Fibroblast of lung (primary cell): ENCODE results near the gene LHX2. TPM values are rescaled to one million over a fixed set of nuclear protein-coding genes. Genes with fewer than 3 reads are reported as not detected.

Experiments used
- DNase-seq, 2 donors: peaks; one replicate each; pipeline versions ENCODE4 v3.0.0 to v3.0.0-alpha.2; 2010; ENCODE audit warnings: low read depth in 2 of 2
- H2AFZ ChIP-seq: 2 replicates; pipeline ENCODE4 v1.5.1; 2012; ENCODE audit warnings: low read length, control low read depth, inconsistent platforms
- H3K27ac ChIP-seq: 2 replicates; pipeline ENCODE4 v1.5.1; 2011; ENCODE audit warnings: low read length, control low read depth; ENCODE audit not compliant: insufficient read depth
- H3K27me3 ChIP-seq: 2 replicates; pipeline ENCODE4 v1.5.1; 2011; ENCODE audit warnings: mild to moderate bottlenecking, low read length; ENCODE audit not compliant: control insufficient read depth, insufficient read depth
- H3K36me3 ChIP-seq: 2 replicates; pipeline ENCODE4 v1.5.1; 2011; ENCODE audit warnings: low read length; ENCODE audit not compliant: control insufficient read depth, insufficient read depth
- H3K4me1 ChIP-seq: 2 replicates; pipeline ENCODE4 v1.5.1; 2011; ENCODE audit warnings: low read length; ENCODE audit not compliant: control insufficient read depth, insufficient read depth; ENCODE audit errors: extremely low read depth
- H3K4me2 ChIP-seq: 2 replicates; pipeline ENCODE4 v1.5.1; 2011; ENCODE audit warnings: low read length, control low read depth; ENCODE audit not compliant: insufficient read depth; ENCODE audit errors: extremely low read depth
- H3K4me3 ChIP-seq, 4 experiments: fragments of 200-600 bp in 1 of 4; sonication (generic) in 1 of 4; replicated peaks in 1 of 4; 2 replicates each; pipeline ENCODE4 v1.5.1; 2011 to 2016; ENCODE audit warnings: low read length in 4 of 4, low read depth in 3 of 4, mild to moderate bottlenecking in 3 of 4, control low read depth in 2 of 4, inconsistent platforms in 1 of 4, mixed read lengths in 1 of 4; ENCODE audit not compliant: insufficient read depth in 1 of 4; ENCODE audit errors: control extremely low read depth in 1 of 4
- H3K79me2 ChIP-seq: 2 replicates; pipeline ENCODE4 v1.5.1; 2012; ENCODE audit warnings: mild to moderate bottlenecking, low read length, inconsistent platforms; ENCODE audit not compliant: control insufficient read depth, insufficient read depth
- H3K9ac ChIP-seq: 2 replicates; pipeline ENCODE4 v1.5.1; 2011; ENCODE audit warnings: mild to moderate bottlenecking, low read length, control low read depth; ENCODE audit not compliant: insufficient read depth
- H3K9me3 ChIP-seq: 2 replicates; pipeline ENCODE4 v1.5.1; 2012; ENCODE audit warnings: low read depth, low read length; ENCODE audit not compliant: control insufficient read depth, insufficient read depth
- H4K20me1 ChIP-seq: 2 replicates; pipeline ENCODE4 v1.5.1; 2011; ENCODE audit warnings: low read length; ENCODE audit not compliant: control insufficient read depth, insufficient read depth; ENCODE audit errors: extremely low read depth
- CTCF ChIP-seq, 2 donors: IDR thresholded peaks in 1 of 2; conservative IDR thresholded peaks in 1 of 2; 1 replicate in 1 of 2; 2 replicates in 1 of 2; pipeline ENCODE4 v1.5.1; 2011 to 2012; ENCODE audit warnings: low read length in 2 of 2, control low read depth in 1 of 2, inconsistent platforms in 1 of 2, low read depth in 1 of 2, mild to moderate bottlenecking in 1 of 2
- EZH2 ChIP-seq: IDR thresholded peaks from 2 replicates; pipeline ENCODE4 v1.5.1; 2012; ENCODE audit warnings: low read length, control low read depth, mild to moderate bottlenecking; ENCODE audit errors: missing control alignments
- polyA plus RNA-seq, 2 donors: library from polyadenylated mRNA; depleted of rRNA in 1 of 2; stranded (reverse) in 1 of 2; unstranded in 1 of 2; fragments of >200 nt; gene quantifications; 2 replicates each; pipeline ENCODE4 v1.2.1, GENCODE V29; 2011 to 2012; ENCODE audit warnings: missing spikeins in 1 of 2
- total RNA-seq: library from RNA; depleted of rRNA; stranded (reverse); fragments of >200 nt; gene quantifications from 2 replicates; pipeline ENCODE4 v1.2.1, GENCODE V29; 2014

LHX2 gene
- total and polyA plus RNA-seq, 2 donors (not counting 1 experiment from before 2014, with no cell fraction given) = not detected

- TF ChIP-seq CTCF (conservative IDR thresholded peaks at IDR 0.05 in 1 of 2, IDR thresholded peaks at IDR 0.05 in 1 of 2; ENCODE audit: low read depth in 1 of 2, low read length in 2 of 2) (peak; percentile 65 to 88), EZH2 (no peak)
- H3K36me3 ChIP-seq = no peaks in the 10 kb centered on the region
- no peaks in the 10 kb centered on the region for H3K79me2 ChIP-seq
- H3K27me3 ChIP-seq = peaks cover 32% of the 10 kb centered on the region
- no peaks in the 10 kb centered on the region for H4K20me1 ChIP-seq
- no peak overlapping the region for H3K27ac ChIP-seq
- H3K4me1 ChIP-seq = no peaks in the 10 kb centered on the region
- H3K4me2 ChIP-seq = peak overlapping the region; percentile 78
- H2AFZ ChIP-seq = no peak overlapping the region
- no peak overlapping the region for H3K9ac ChIP-seq
- H3K4me3 ChIP-seq = peak overlapping the region in 2 of 4 experiments; percentile 29 to 46
- H3K9me3 ChIP-seq = no peaks in the 10 kb centered on the region
- DNase-seq = no peak
These were observed 29.6 kb downstream of the LHX2 start for GRCh38 chr9:124040935-124041816.

GRCh38 chr9:124041817-124042116 is 30.2 kb downstream of the LHX2 start:
- TF ChIP-seq CTCF (conservative IDR thresholded peaks at IDR 0.05 in 1 of 2, IDR thresholded peaks at IDR 0.05 in 1 of 2; ENCODE audit: low read depth in 1 of 2, low read length in 2 of 2) (no peak), EZH2 (no peak)
- no peaks in the 10 kb centered on the region for H4K20me1 ChIP-seq
- H3K27me3 ChIP-seq = peaks cover 32% of the 10 kb centered on the region
- no peak overlapping the region for H3K4me3 ChIP-seq
- no peaks in the 10 kb centered on the region for H3K79me2 ChIP-seq
- no peaks in the 10 kb centered on the region for H3K9me3 ChIP-seq
- H2AFZ ChIP-seq = no peak overlapping the region
- no peak overlapping the region for H3K27ac ChIP-seq
- H3K4me1 ChIP-seq = no peaks in the 10 kb centered on the region
- no peak for DNase-seq
- H3K36me3 ChIP-seq = no peaks in the 10 kb centered on the region
- no peak overlapping the region for H3K9ac ChIP-seq
- no peak overlapping the region for H3K4me2 ChIP-seq

- Histone ChIP-seq H3K4me1 (no peaks in the 10 kb centered on the region), H3K79me2 (no peaks in the 10 kb centered on the region), H3K27ac (no peak overlapping the region), H3K9me3 (no peaks in the 10 kb centered on the region), H4K20me1 (no peaks in the 10 kb centered on the region), H3K27me3 (peaks cover 29% of the 10 kb centered on the region), H3K4me3 (no peak overlapping the region), H3K9ac (no peak overlapping the region), H2AFZ (no peak overlapping the region), H3K4me2 (no peak overlapping the region), H3K36me3 (no peaks in the 10 kb centered on the region)
- DNase-seq = no peak
- TF ChIP-seq EZH2 = no peak
- TF ChIP-seq CTCF (conservative IDR thresholded peaks at IDR 0.05 in 1 of 2, IDR thresholded peaks at IDR 0.05 in 1 of 2; ENCODE audit: low read depth in 1 of 2, low read length in 2 of 2) = no peak
These were observed 30.7 kb downstream of the LHX2 start for GRCh38 chr9:124042201-124042721.
